Frontal cortex (tissue), 4 donors: Measurements from ENCODE around the gene AKNA. TPM values are rescaled to one million over a fixed set of nuclear protein-coding genes. Genes with fewer than 3 reads are reported as not detected.
"Not testable (repeated sequence)": the region's sequence is repeated elsewhere in the genome, so short reads cannot be mapped to it uniquely, and the experiment has no call there.

Experiments
- DNase-seq, 2 donors: peaks; one replicate each; pipeline ENCODE4 v3.0.0; 2012; ENCODE audit warnings: low spot score in 2 of 2
- FAIRE-seq: peaks from 2 replicates; lab custom pipeline; 2012; peaks lifted over from hg19 to GRCh38; lab: Jason Lieb, UNC
- total RNA-seq: library from RNA; depleted of rRNA; stranded (reverse); fragments of >200 nt; gene quantifications from one replicate; pipeline ENCODE4 v1.2.3, GENCODE V29; 2014
- donor health status: control.
- donor health status: control.
- donor health status: control.

Gene AKNA
- total RNA-seq, 1 donor from 2014 or later: 3.3 TPM

- FAIRE-seq: no peak
- DNase-seq: no peak
Observed at GRCh38 chr9:114345493-114346065, 42.2 kb downstream of the AKNA start.

- FAIRE-seq: no peak
- DNase-seq: no peak
Observed at GRCh38 chr9:114344692-114345091, 43.1 kb downstream of the AKNA start.

GRCh38 chr9:114344188-114344566, 43.6 kb downstream of the AKNA start:
- no peak for DNase-seq
- no peak for FAIRE-seq

GRCh38 chr9:114343471-114344187, 44.2 kb downstream of the AKNA start:
- FAIRE-seq (no peak), DNase-seq (no peak)

- DNase-seq (no peak), FAIRE-seq (no peak)
Observed at GRCh38 chr9:114342755-114343440, 44.9 kb downstream of the AKNA start.

- FAIRE-seq (no peak), DNase-seq (no peak)
Observed at GRCh38 chr9:114341991-114342390, 45.8 kb downstream of the AKNA start.

- FAIRE-seq (no peak), DNase-seq (no peak)
Observed at GRCh38 chr9:114341152-114341830, 46.5 kb downstream of the AKNA start.

GRCh38 chr9:114339130-114339908, 48.5 kb downstream of the AKNA start:
- DNase-seq (peak; percentile 70 to 74), FAIRE-seq (no peak)

- no peak for FAIRE-seq
- DNase-seq: no peak
Observed at GRCh38 chr9:114338187-114338586, 49.6 kb downstream of the AKNA start.

- FAIRE-seq: no peak
Observed at GRCh38 chr9:114336699-114337395, 50.9 kb downstream of the AKNA start.

GRCh38 chr9:114336157-114336556, 51.6 kb downstream of the AKNA start:
- no peak for FAIRE-seq
- no peak for DNase-seq

More at GRCh38 chr9:114336699-114337395, 50.9 kb downstream of the AKNA start:
- DNase-seq: no peak

- DNase-seq (no peak), FAIRE-seq (no peak)
Observed at GRCh38 chr9:114335745-114336144, 52.0 kb downstream of the AKNA start.

GRCh38 chr9:114334490-114334889, 53.3 kb downstream of the AKNA start:
- DNase-seq: no peak
- no peak for FAIRE-seq

- not testable (repeated sequence) for FAIRE-seq, DNase-seq
Observed at GRCh38 chr9:114333718-114334117, 54.1 kb downstream of the AKNA start.

GRCh38 chr9:114332474-114333040, 55.2 kb downstream of the AKNA start:
- not testable (repeated sequence) for DNase-seq, FAIRE-seq

GRCh38 chr9:114331229-114332195, 56.3 kb downstream of the AKNA start:
- not testable (repeated sequence) for FAIRE-seq, DNase-seq

- FAIRE-seq (no peak), DNase-seq (no peak)
Observed at GRCh38 chr9:114330636-114331035, 57.1 kb downstream of the AKNA start.

GRCh38 chr9:114329625-114330022, 58.2 kb downstream of the AKNA start, which contains the start of gene ORM2:
Gene ORM2, plus strand, starts transcription at chr9:114329869. Its CDS starts 36 bp downstream, at chr9:114329905.
- not testable (repeated sequence) for FAIRE-seq, DNase-seq
